NCI-H2107 treated with DMSO at 0.1 percent for 48 hours (cell line): ENCODE data around the gene TIGD2.

Experiments used
- DNase-seq: peaks from one replicate; lab custom pipeline; 2025; ENCODE audit not compliant: unreplicated experiment; lab: John Stamatoyannopoulos, UW

TIGD2 gene

DNA sequence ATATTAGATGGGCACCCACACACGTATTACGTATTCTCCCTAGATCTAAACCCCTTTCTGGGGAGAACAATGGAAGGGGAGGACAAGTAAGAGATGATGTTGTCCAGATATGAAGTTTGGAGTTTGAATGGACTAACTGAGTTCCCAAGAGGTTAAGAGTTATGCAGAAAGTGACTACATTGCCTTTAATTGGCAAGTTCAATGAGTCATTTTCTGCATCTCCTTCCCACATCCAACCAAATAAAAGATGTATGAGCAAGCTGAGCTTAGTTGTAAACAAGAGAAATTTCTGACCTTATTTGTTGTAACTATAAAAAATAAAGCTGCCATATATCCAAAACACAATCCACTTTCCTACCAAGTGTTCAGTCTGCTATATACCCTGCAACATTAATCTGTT lies 50.5 kb downstream of the TIGD2 start:
- DNase-seq: no peak

DNA sequence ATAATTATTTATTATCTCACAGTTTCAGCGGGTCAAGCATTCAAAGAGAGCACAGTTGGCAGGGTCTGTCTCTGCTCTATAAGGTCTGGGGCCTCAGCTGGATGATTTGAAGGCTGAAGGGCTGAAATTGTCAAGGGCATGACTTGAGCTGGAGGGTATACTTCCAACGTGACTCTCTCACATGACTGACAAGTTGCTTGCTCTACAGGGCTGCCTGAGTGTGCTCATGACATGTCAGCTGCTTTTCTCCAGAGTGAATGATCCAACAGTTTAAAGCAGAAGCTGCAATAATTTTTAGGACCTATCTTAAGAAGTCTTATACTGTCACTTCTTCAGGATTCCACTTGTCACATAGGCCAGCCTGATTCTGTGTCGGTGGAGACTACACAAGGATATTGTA lies 51.2 kb downstream of the TIGD2 start:
- no peak for DNase-seq

DNA sequence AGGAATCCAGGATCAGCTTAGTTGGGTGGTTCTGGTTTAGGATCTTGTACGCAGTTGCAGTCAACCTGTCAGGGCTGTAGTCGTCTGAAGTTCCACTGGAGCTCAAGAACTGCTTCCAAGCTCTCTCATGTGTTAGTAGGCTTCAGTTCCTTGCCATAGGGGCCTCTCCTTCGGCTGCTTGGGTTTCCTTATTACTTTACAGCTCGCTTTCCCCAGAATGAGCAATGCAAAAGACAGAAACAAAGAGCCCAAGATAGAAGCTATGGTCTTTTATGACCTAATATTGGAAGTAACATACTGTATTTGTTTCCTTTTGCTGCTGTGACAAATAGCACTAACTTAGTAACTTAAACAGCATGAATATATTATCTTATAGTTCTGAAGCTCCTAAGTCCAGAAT lies 51.7 kb downstream of the TIGD2 start:
- no peak for DNase-seq

DNA sequence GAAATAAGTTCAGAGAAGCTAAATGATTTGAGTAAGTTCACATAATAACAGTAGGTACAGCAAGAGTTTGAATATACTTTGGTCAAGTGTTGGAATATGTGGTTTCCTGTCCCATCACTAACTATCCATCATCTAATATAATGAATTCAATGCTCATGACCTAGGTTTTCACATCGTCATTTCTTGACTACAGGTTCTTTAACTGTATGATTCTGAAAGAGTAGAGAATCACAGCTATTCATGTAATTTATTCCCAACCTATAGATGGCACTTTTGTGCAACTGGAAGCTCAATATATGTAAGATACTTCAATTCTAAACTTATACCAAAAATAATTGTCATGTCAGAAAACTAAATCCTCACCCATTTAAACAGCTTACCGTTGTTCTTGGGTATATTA lies 53.1 kb downstream of the TIGD2 start:
- no peak for DNase-seq
